ENCODE results near the gene TPSAB1.

The TPSAB1 gene

GRCh38 chr16:1257561-1258224, 17.2 kb downstream of the TPSAB1 start:
- DNase-seq (ENCODE audit: extremely low read depth, insufficient read length) = no peak
- Histone ChIP-seq H3K27me3 (replicated peaks; ENCODE audit: control insufficient read depth, insufficient read depth, low read length) (no peaks in the 10 kb centered on the region; the same call in 1 of the 2 replicates), H3K4me3 (replicated peaks; ENCODE audit: low read depth, low read length) (no peak overlapping the region), H3K36me3 (ENCODE audit: control insufficient read depth, insufficient read depth, low read length) (no peaks in the 10 kb centered on the region)
- TF ChIP-seq CTCF (IDR thresholded peaks at IDR 0.05; ENCODE audit: insufficient read depth, low read length, poor library complexity, severe bottlenecking) = no peak

- DNase-seq (ENCODE audit: extremely low read depth, insufficient read length) = no peak
- TF ChIP-seq CTCF (IDR thresholded peaks at IDR 0.05; ENCODE audit: insufficient read depth, low read length, poor library complexity, severe bottlenecking) = no peak
- no peak overlapping the region for H3K4me3 ChIP-seq (replicated peaks; ENCODE audit: low read depth, low read length)
- H3K36me3 ChIP-seq (ENCODE audit: control insufficient read depth, insufficient read depth, low read length) = no peaks in the 10 kb centered on the region
- H3K27me3 ChIP-seq (replicated peaks; ENCODE audit: control insufficient read depth, insufficient read depth, low read length) = no peaks in the 10 kb centered on the region; the same call in 1 of the 2 replicates
Observed at GRCh38 chr16:1258225-1258600, 17.7 kb downstream of the TPSAB1 start.

- H3K4me3 ChIP-seq (replicated peaks; ENCODE audit: low read depth, low read length) = no peak overlapping the region
- TF ChIP-seq CTCF (IDR thresholded peaks at IDR 0.05; ENCODE audit: insufficient read depth, low read length, poor library complexity, severe bottlenecking) = no peak
- no peaks in the 10 kb centered on the region; the same call in 1 of the 2 replicates for H3K27me3 ChIP-seq (replicated peaks; ENCODE audit: control insufficient read depth, insufficient read depth, low read length)
- H3K36me3 ChIP-seq (ENCODE audit: control insufficient read depth, insufficient read depth, low read length) = no peaks in the 10 kb centered on the region
- no peak for DNase-seq (ENCODE audit: extremely low read depth, insufficient read length)
Observed at GRCh38 chr16:1258906-1259759, 18.6 kb downstream of the TPSAB1 start.

GRCh38 chr16:1259760-1260068, 19.2 kb downstream of the TPSAB1 start:
- Histone ChIP-seq H3K27me3 (replicated peaks; ENCODE audit: control insufficient read depth, insufficient read depth, low read length) (no peaks in the 10 kb centered on the region; the same call in 1 of the 2 replicates), H3K4me3 (replicated peaks; ENCODE audit: low read depth, low read length) (no peak overlapping the region), H3K36me3 (ENCODE audit: control insufficient read depth, insufficient read depth, low read length) (no peaks in the 10 kb centered on the region)
- no peak for TF ChIP-seq CTCF (IDR thresholded peaks at IDR 0.05; ENCODE audit: insufficient read depth, low read length, poor library complexity, severe bottlenecking)
- DNase-seq (ENCODE audit: extremely low read depth, insufficient read length) = no peak

GRCh38 chr16:1260101-1260680, 19.7 kb downstream of the TPSAB1 start:
- no peak for TF ChIP-seq CTCF (IDR thresholded peaks at IDR 0.05; ENCODE audit: insufficient read depth, low read length, poor library complexity, severe bottlenecking)
- DNase-seq (ENCODE audit: extremely low read depth, insufficient read length) = no peak
- no peaks in the 10 kb centered on the region; the same call in 1 of the 2 replicates for H3K27me3 ChIP-seq (replicated peaks; ENCODE audit: control insufficient read depth, insufficient read depth, low read length)
- no peak overlapping the region for H3K4me3 ChIP-seq (replicated peaks; ENCODE audit: low read depth, low read length)
- no peaks in the 10 kb centered on the region for H3K36me3 ChIP-seq (ENCODE audit: control insufficient read depth, insufficient read depth, low read length)
